Thyroid gland (tissue), 4 donors: ENCODE results near the gene TAS2R10. TPM values are rescaled to one million over a fixed set of nuclear protein-coding genes. Genes with fewer than 3 reads are reported as not detected.

Experiments used
- DNase-seq, 2 donors: peaks; one replicate each; pipeline ENCODE4 v3.0.0-alpha.2; 2019
- H3K27ac ChIP-seq, 3 donors: fragments of 200-600 bp; sonication (generic); 1 replicate in 2 of 3; 2 replicates in 1 of 3; pipeline ENCODE4 v1.5.1; 2016 to 2019; ENCODE audit warnings: mild to moderate bottlenecking in 1 of 3, moderate library complexity in 1 of 3
- H3K27me3 ChIP-seq: fragments of 200-600 bp; sonication (generic); one replicate; pipeline ENCODE4 v1.5.1; 2019
- H3K36me3 ChIP-seq, 2 donors: fragments of 200-600 bp; sonication (generic); one replicate each; pipeline ENCODE4 v1.5.1; 2016 to 2019
- H3K4me1 ChIP-seq, 2 donors: fragments of 200-600 bp; sonication (generic); one replicate each; pipeline ENCODE4 v1.5.1; 2017 to 2019
- H3K4me3 ChIP-seq, 3 donors: fragments of 200-600 bp; sonication (generic); replicated peaks in 1 of 3; 1 replicate in 2 of 3; 2 replicates in 1 of 3; pipeline ENCODE4 v1.5.1; 2016; ENCODE audit warnings: mild to moderate bottlenecking in 1 of 3
- H3K9me3 ChIP-seq: fragments of 200-600 bp; sonication (generic); one replicate; pipeline ENCODE4 v1.5.1; 2017
- CTCF ChIP-seq, 6 experiments: fragments of 200-600 bp in 3 of 6; fragments of 450-650 bp in 3 of 6; sonication (generic) in 3 of 6; IDR thresholded peaks; one replicate each; pipeline ENCODE4 v1.5.1; 2016 to 2019; ENCODE audit warnings: antibody characterized with exemption in 6 of 6, mild to moderate bottlenecking in 2 of 6, inconsistent platforms in 1 of 6, moderate library complexity in 1 of 6
- POLR2A ChIP-seq, 2 donors: fragments of 450-650 bp; IDR thresholded peaks; one replicate each; pipeline ENCODE4 v1.6.1; 2017; ENCODE audit warnings: antibody characterized with exemption in 2 of 2, mild to moderate bottlenecking in 2 of 2, moderate library complexity in 1 of 2
- WGBS, 2 donors: methylation state at CpG; one replicate each; pipeline ENCODE4 v1.1.5; 2017; 5-methylcytosine and 5-hydroxymethylcytosine counted together
- intact Hi-C: fragments of 100-400 bp; cut with DNase I; formaldehyde crosslinking; loops from one replicate; pipeline ENCODE4 v1.15.1; 2023
- total RNA-seq, 4 donors: library from RNA; depleted of rRNA; stranded (reverse); fragments of >200 nt; gene quantifications; one replicate each; pipeline ENCODE4 v1.2.3, GENCODE V29; 2016

The TAS2R10 gene
- total RNA-seq, 4 donors from 2014 or later = 1.6 to 2.8 (median 2.1) TPM

- WGBS, 2 donors = 95 to 100% methylated on average over 2 of the region's 2 CpGs
- H3K9me3 ChIP-seq = no peaks in the 10 kb centered on the region
- H3K27ac ChIP-seq = no peak overlapping the region
- H3K27me3 ChIP-seq = no peaks in the 10 kb centered on the region
- no peak for DNase-seq
- no peaks in the 10 kb centered on the region for H3K4me1 ChIP-seq
- H3K36me3 ChIP-seq = no peaks in the 10 kb centered on the region
- TF ChIP-seq CTCF (IDR thresholded peaks at IDR 0.05) (no peak), POLR2A (IDR thresholded peaks at IDR 0.05) (no peak)
- intact Hi-C loops = no loop called here
- H3K4me3 ChIP-seq = no peak overlapping the region
Observed at GRCh38 chr12:10842862-10843261, 16.7 kb upstream of the TAS2R10 start.

- 82 to 85% methylated on average over 3 of the region's 3 CpGs for WGBS, 2 donors
- intact Hi-C loops = no loop called here
Observed at GRCh38 chr12:10838461-10838860, 12.3 kb upstream of the TAS2R10 start.

GRCh38 chr12:10829994-10830393, 3.8 kb upstream of the TAS2R10 start:
- no peaks in the 10 kb centered on the region for H3K9me3 ChIP-seq
- intact Hi-C loops = no loop called here
- TF ChIP-seq CTCF (IDR thresholded peaks at IDR 0.05) (no peak), POLR2A (IDR thresholded peaks at IDR 0.05) (no peak)
- DNase-seq = no peak
- no peak overlapping the region for H3K27ac ChIP-seq
- H3K4me3 ChIP-seq = no peak overlapping the region
- H3K36me3 ChIP-seq = no peaks in the 10 kb centered on the region
- 98% methylated on average over 1 of the region's 1 CpG for WGBS, 2 donors
- H3K4me1 ChIP-seq = no peaks in the 10 kb centered on the region
- H3K27me3 ChIP-seq = no peaks in the 10 kb centered on the region

More at GRCh38 chr12:10838461-10838860, 12.3 kb upstream of the TAS2R10 start:
- DNase-seq = no peak
- TF ChIP-seq CTCF (IDR thresholded peaks at IDR 0.05) (no peak), POLR2A (IDR thresholded peaks at IDR 0.05) (no peak)
- H3K9me3 ChIP-seq = no peaks in the 10 kb centered on the region
- no peak overlapping the region for H3K4me3 ChIP-seq
- H3K27ac ChIP-seq = no peak overlapping the region
- no peaks in the 10 kb centered on the region for H3K4me1 ChIP-seq
- no peaks in the 10 kb centered on the region for H3K36me3 ChIP-seq
- no peaks in the 10 kb centered on the region for H3K27me3 ChIP-seq

- TF ChIP-seq CTCF (IDR thresholded peaks at IDR 0.05) = no peak
- no peak for TF ChIP-seq POLR2A (IDR thresholded peaks at IDR 0.05)
- DNase-seq = no peak
- H3K27ac ChIP-seq = no peak overlapping the region
- no peaks in the 10 kb centered on the region for H3K9me3 ChIP-seq
- WGBS, 2 donors = 84 to 86% methylated on average over 3 of the region's 3 CpGs
- H3K4me1 ChIP-seq = no peaks in the 10 kb centered on the region
- no peaks in the 10 kb centered on the region for H3K36me3 ChIP-seq
- intact Hi-C loops = no loop called here
- no peaks in the 10 kb centered on the region for H3K27me3 ChIP-seq
- H3K4me3 ChIP-seq = no peak overlapping the region
Observed at GRCh38 chr12:10824957-10825356, 1.2 kb downstream of the TAS2R10 start.

- H3K36me3 ChIP-seq = no peaks in the 10 kb centered on the region
- H3K9me3 ChIP-seq = no peaks in the 10 kb centered on the region
- no peaks in the 10 kb centered on the region for H3K4me1 ChIP-seq
- DNase-seq = no peak
- WGBS, 2 donors = 83 to 85% methylated on average over 3 of the region's 3 CpGs
- H3K27me3 ChIP-seq = no peaks in the 10 kb centered on the region
- H3K27ac ChIP-seq = no peak overlapping the region
- TF ChIP-seq CTCF (IDR thresholded peaks at IDR 0.05) (no peak), POLR2A (IDR thresholded peaks at IDR 0.05) (no peak)
- intact Hi-C loops = no loop called here
- no peak overlapping the region for H3K4me3 ChIP-seq
Observed at GRCh38 chr12:10811883-10812536, 14.1 kb downstream of the TAS2R10 start.
